KBM-7 (cell line): ENCODE measurements around the gene CASP9.
"Not testable (repeated sequence)": the region's sequence is repeated elsewhere in the genome, so short reads cannot be mapped to it uniquely, and the experiment has no call there.

Experiments
- DNase-seq: peaks from one replicate; pipeline ENCODE4 v3.0.0-alpha.2; 2015
- in situ Hi-C: fragments of 300-500 bp; cut with MboI; formaldehyde crosslinking; loops from 2 replicates; pipeline ENCODE4 v1.14.3; 2020; ENCODE audit warnings: low sequenced_read_pairs, low pct_unique_long_range_greater_than_20kb, mixed read lengths

CASP9 gene

GRCh38 chr1:15526490-15527339 lies 2.7 kb upstream of the CASP9 start, which contains the start of gene DNAJC16:
DNAJC16 (plus strand) TSS chr1:15526848; CDS start chr1:15529106, 2,258 bp downstream.
- in situ Hi-C loops = no loop called here
- DNase-seq = peak; percentile 100

- no peak for DNase-seq
- in situ Hi-C loops = no loop called here
Measured at GRCh38 chr1:15526021-15526489, 2.0 kb upstream of the CASP9 start.

- DNase-seq = peak; percentile 18
- in situ Hi-C loops = no loop called here
Measured at GRCh38 chr1:15525050-15526020, 1.3 kb upstream of the CASP9 start.

GRCh38 chr1:15524283-15525049 lies 451 bp upstream of the CASP9 start:
- peak; percentile 90 for DNase-seq
- in situ Hi-C loops = no loop called here

- in situ Hi-C loops = no loop called here
- no peak for DNase-seq
Measured at GRCh38 chr1:15523104-15524020, 653 bp downstream of the CASP9 start.

GRCh38 chr1:15522551-15522950 lies 1.5 kb downstream of the CASP9 start:
- in situ Hi-C loops = no loop called here
- DNase-seq = no peak

GRCh38 chr1:15521206-15521906 lies 2.7 kb downstream of the CASP9 start:
- in situ Hi-C loops, DNase-seq: not testable (repeated sequence)

- in situ Hi-C loops = no loop called here
- no peak for DNase-seq
Measured at GRCh38 chr1:15519625-15520024, 4.4 kb downstream of the CASP9 start.

GRCh38 chr1:15515022-15515663 lies 8.9 kb downstream of the CASP9 start:
- DNase-seq = peak; percentile 49
- in situ Hi-C loops = no loop called here

GRCh38 chr1:15514557-15514956 lies 9.5 kb downstream of the CASP9 start:
- DNase-seq, in situ Hi-C loops: not testable (repeated sequence)

- in situ Hi-C loops = no loop called here
- no peak for DNase-seq
Measured at GRCh38 chr1:15513919-15514318, 10.1 kb downstream of the CASP9 start.

- in situ Hi-C loops = no loop called here
Measured at GRCh38 chr1:15513192-15513591, 10.8 kb downstream of the CASP9 start.

GRCh38 chr1:15510611-15511405 lies 13.2 kb downstream of the CASP9 start:
- DNase-seq = no peak
- in situ Hi-C loops = no loop called here

More at GRCh38 chr1:15513192-15513591, 10.8 kb downstream of the CASP9 start:
- DNase-seq = no peak

- in situ Hi-C loops = no loop called here
- DNase-seq = no peak
Measured at GRCh38 chr1:15509586-15509985, 14.4 kb downstream of the CASP9 start.

GRCh38 chr1:15508700-15509487 lies 15.1 kb downstream of the CASP9 start:
- in situ Hi-C loops = no loop called here
- no peak for DNase-seq
